Non-pigmented ciliary epithelial cell (primary cell): ENCODE data around the gene EPB41L4A.
"Not testable (repeated sequence)": the region's sequence is repeated elsewhere in the genome, so short reads cannot be mapped to it uniquely, and the experiment has no call there.

Source experiments
- DNase-seq: peaks from one replicate; pipeline ENCODE4 v3.0.0-alpha.2; 2010; ENCODE audit warnings: low read depth

Gene EPB41L4A

DNA sequence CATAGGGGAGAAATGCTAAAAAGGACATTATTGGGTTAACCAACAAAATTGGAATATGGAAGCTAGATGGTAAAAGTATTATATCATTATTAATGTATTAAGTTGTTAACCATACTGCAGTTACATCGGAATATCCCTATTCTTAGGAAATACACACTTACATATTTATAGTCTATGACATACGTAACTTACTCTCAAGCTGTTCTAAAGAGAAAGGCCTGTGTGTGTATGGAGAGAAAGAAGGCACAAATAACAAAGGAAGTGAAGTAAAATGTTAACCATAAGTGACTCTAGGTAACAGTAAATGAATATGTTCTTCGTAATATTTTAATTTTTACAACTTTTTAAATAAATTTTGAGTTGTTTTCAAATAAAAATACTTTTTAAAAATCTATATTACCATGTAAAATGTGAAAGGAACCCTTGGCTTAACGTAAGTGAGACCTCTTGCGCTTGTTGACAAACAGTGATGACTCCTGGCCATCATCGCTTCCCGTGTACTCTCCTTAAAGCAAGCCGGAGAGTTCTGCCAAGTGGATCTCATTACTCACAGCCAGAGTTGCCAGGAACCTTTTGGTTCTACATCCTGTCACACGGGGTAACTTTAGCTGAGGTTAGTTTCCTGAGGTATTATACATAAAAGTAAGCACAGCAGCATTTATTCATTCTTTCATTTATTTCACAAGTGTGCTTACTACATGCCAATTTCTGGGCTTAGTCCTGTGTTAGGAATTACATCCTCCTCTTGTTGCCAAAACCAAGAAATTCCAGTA is 165.4 kb downstream of the EPB41L4A start:
- no peak for DNase-seq

DNA sequence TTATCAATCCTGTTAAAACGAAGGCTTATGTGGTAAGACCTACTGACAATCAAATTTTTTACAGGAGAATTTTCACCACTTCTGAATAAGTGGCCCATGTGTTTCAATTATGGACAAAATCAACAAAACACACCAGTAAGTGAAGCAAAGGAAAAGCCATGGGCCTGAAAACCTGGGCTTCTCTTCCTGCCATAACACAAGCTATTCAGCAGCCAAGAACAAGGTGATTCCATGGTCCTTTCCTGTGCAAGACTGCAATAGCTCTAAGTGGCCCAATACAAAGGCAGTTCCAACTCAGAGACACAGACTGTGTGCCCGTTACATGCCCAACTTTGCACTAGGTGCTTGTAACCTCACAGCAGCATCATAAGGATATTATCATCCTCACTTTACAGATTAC is 168.5 kb downstream of the EPB41L4A start:
- no peak for DNase-seq

DNA sequence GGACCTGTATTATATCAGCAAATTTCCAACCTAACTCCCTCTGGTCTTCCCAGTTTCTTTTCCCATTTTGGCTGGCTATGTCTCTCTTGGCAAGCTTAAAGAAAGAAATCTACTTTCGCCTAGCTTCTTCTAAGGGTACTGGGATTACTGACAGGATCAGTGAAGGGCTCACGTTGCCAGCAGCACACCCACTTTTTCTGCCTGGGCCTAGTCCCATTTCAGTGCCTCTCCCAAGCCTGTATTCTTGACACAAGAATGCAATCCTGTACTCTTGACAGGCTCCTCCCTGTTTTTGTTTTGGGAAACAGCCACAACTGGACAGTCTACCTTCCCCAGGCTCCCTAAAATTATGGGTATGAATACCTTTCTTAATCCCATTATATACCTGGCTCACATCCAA is 170.5 kb downstream of the EPB41L4A start:
- DNase-seq: no peak

DNA sequence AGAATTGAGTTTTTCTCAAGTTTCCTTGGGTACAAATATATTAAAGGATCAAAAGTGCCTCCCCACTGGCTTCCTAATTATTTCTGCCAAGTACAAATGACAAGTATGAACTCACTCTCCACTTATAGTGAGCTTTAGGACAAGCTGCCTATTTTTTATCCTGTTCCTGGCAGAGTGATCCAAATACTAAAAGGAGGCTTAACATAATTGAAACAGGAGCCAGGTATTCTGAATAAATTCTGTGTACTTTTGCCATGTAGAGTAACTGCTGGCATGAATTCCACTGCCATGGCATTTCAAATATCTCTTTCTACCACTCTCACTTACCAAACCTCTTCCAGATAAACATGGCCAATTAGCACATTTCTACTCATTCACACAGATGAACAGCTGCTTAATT is 171.1 kb downstream of the EPB41L4A start:
- DNase-seq: no peak

DNA sequence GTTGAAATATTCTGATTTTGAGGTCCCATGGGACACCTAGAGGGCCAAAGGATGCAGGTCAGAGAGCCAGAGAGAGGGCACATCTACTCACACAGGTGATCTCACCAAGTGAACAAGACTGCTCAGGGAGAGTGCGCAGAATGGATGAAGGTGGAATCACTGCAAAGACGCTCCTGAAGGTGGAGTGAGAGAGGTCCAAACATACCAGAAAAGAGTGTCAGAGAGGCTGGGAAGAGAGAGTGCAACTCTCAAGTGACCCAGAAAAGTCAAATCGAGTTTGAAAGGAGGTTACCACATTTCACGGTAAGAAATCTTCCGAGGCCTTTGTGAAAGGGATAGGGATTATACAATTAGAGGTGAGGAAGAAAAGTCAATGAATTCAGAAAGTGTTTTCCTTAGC is 173.4 kb downstream of the EPB41L4A start:
- DNase-seq: no peak

DNA sequence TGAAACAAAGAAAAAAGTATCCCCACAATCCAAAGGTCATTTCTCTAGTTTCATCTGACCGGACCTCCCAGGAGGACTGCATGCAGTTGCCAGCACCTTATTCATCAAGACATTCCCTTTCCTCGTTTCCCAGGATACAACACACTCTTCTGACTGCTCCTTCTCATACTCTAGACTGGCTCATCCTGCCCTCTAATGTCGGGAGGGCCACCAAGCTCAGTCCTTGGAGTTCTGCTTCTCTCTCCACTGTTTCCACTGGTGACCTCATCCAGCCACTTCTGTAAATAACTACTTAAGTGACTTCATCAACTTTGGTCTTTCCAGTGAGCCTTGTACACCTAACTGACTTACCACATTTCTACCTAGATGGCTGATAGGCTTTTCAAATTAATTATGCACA is 179.1 kb downstream of the EPB41L4A start:
- DNase-seq: no peak

DNA sequence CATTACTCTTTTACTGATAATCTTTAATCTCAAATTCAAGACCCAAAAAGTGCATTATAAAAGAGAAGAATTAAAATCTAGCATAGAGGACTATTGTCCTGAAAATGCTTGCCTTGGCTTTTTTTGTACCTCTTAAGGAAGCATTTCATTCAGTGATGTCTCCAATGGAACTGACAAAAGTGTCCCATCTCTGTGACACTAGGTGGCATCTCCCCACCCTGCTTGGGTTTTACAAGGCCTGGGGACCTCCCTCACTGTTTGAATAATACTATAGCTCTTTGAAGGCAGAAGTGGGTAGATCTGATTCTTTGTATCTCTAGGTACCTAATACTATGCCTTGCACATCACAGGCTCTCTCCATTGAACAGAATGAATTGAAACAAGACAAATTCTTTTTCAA is 180.6 kb downstream of the EPB41L4A start:
- no peak for DNase-seq

DNA sequence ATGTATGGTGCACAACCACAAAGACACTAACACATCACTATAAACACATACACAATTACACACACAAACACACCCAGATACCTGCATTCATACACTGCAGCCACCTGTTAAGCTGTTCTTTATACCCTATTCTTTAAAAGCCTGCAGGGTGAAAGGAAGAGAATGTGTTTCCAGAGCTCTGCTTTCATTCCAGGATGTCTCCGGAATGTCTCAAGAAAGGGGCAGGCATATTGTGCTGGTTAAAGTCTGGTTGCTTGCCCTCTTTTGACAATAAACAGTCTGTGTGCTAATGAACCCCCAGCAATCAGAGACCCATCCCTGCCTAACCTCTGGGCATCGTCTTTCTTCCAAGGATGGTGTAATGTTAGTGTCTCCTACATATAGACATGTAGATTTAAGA is 181.6 kb downstream of the EPB41L4A start:
- DNase-seq: no peak

DNA sequence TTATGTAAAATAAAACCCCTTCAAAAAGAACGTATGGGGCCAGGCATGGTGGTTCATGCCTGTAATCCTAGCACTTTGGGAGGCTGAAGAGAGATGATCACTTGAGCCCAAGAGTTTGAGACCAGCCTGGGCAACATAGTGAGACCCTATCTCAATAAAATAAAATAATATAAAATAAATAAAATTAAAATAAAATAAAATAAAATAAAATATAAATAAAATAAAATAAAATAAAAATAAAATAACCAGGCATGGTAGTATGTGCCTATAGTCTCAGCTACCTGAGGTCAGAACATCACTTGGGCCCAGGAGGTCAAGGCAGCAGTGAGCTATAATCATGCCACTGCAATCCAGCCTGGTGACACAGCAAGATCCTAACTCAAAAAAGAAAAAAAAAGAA is 185.1 kb downstream of the EPB41L4A start:
- DNase-seq: no peak

DNA sequence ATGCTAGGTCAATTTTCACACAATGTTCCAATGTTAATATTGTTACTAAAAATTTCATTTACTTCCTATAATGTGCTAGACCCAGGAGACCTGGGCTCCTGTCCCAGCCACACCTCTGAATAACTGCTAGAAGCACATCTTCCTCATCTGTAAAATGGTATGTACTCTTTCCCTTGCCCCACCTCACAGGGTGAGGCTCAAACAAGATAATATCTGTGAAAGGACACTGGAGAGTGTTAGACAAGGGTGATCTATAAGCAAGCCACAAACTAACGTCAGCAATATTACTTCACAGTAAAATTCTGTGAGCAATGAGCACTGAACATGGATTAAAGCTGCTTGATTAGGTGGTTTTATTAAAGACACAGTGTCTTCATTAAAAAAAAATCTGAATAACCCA is 186.4 kb downstream of the EPB41L4A start:
- DNase-seq: no peak

DNA sequence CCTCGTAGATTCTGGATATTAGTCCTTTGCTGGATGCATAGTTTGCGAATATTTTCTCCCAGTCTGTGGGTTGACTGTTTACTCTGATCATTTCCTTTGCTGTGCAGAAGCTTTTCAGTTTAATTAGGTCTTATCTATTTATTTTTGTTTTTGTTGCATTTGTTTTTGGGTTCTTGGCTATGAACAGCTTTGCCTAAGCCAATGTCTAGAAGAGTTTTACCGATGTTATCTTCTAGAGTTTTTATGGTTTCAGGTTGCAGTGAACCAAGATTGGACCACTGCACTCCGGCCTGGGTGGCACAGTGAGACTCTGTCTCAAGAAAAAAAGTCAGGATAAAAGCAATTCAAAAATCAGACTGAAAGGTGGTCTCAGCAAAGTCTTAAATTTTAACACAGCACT is 188.5 kb downstream of the EPB41L4A start:
- no peak for DNase-seq

DNA sequence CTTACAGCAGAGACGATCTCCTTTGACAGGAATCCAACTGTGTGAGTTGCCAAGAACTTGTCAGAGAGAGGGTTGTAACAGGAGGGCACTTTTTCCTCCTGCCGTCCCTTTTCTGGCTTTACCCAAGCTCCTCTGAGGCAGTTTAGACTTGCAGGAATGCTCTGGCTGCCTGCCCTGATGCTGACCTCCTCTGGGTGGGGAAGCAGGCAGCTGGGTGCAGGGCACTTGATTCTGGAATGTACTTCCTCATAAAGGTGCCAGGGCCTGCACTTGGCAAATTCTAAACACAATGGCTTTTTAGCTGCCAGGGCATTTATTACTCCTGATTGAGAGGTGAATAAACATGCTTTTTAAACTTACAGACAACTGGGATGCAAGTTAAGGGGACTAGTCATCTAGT is 190.4 kb downstream of the EPB41L4A start:
- peak; percentile 6 for DNase-seq

DNA sequence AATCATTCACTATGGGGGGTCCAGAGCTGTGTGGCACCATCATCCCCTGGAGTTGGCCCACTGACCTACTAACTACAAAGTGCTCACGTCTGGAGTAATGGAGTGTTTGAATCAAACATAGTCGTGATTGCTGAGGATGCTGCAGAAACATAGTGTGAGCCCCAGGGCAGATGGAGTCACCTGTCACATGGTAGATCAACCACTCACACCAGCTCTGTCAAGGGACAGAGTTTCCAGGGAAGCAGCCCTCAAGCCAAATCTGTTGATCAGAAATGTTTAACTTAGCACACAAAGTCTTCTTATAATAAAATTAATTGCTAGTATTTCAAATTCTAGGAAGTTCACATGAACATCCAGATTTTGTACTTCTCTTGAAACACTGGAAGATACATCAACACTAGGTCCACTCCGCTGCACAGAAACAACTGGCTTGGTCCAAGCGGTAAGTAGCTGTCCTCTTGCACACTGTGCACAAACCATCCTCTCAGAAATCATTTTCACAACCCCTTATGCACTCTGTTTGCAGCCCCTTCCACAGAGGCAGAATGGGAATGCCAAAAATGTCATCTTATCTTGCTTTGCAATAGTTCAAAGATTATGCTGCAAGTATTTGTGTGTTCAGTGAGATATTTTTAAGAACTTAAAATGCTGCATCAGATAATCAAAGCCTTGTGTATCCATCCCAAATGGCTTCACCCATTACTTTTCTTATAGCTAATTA is 191.0 kb downstream of the EPB41L4A start:
- DNase-seq: no peak

DNA sequence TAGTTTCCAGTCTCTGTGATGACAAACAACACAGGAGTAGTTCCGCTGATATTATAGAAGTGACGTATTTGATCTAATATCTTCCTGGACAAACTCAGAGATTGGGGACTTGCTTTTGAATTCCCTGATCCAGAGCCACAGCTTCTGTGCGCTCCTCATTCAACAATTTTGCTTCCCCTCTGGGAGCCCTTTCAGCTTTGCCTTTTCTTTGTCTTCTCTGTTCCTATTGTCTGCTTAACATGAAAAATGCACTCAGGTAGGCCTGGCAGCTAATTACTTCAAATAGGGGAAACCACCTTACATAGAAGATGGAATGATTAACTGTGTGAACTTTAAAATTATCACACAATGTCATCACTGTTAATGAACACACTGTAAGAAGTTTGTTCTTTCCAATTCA is 192.9 kb downstream of the EPB41L4A start:
- DNase-seq: no peak

DNA sequence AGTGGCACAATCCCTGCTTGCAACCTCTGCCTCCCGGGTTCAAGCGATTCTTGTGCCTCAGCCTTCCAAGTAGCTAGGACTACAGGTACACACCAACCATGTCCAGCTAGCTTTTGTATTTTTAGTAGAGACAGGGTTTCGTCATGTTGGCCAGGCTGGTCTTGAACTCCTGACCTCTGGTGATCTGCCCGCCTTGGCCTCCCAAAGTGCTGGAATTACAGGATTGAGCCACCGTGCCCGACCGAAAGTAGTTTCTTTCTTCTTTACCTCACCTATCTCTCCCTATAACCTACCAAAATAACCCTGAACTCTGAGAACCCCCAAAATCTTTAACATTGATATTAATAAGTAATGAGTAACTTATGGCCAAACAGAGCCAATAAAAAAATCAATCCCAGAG is 196.1 kb downstream of the EPB41L4A start:
- not testable (repeated sequence) for DNase-seq

DNA sequence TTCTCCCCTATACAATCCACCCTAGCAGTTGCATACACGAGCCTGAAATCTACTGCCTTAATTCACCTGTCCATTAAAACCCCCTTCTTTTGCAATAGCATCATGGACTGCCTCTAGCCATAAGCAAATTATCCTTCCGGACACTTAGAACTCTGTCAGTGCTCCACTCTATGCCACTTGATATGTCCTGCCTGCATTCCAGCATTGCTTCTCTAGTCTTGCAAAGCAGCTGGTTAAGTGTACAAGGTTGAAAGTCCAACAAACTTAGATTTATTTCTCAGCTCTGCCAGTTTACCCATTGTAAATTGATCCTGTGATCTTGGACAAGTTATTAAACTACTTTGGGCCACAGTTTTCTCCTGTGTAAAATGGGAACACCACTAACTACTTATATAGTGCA is 197.9 kb downstream of the EPB41L4A start:
- DNase-seq: no peak

DNA sequence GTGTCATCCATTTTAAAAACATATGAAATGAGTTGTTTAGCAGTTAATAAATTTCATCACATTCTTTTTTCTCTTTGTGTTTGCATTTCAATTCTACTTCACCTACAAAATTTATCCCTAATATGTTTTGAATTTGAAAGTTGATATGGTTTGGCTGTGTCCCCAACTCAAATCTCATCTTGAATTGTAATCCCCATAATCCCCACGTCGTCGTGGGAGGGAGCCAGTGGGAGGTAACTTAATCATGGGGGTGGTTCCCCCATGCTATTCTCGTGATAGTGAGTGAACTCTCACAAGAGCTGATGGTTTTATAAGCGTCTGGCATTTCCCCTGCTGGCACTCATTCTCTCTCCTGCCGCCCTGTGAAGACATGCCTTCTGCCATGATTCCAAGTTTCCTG is 200.1 kb downstream of the EPB41L4A start:
- no peak for DNase-seq

DNA sequence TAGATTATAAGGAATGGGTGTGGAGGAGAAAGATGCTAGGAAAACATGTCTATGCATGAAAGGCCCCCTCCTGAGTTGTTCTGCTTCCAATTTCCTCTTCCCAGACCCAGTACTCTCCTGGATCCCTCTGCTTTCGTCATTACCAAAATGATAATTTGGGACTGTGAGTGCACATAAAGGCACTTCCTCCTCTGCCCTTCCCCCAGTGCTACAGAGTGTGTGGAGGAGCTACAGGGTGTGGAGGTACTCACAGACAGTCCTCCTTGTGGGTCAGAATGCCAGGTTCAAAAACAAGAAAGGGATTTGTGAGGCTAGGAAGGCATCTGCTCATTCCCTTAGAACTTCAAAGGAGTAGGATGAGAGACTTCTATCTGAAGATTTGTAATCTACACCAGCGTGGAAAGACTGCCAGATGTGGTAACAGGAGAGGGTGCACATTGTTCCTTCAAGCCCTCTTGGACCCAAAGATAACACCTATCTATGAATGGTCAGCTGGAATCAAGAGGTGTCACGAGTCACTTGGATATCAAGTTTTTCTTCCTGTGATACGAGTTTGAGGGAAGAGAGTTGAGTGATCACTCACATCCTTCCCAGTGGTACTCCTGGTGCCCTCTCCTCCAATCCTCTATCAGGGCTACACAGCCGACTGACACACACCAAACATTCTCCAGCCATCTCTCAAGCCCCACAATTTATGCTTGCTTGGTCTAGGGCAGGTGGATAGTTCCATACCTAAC is 201.1 kb downstream of the EPB41L4A start:
- no peak for DNase-seq

DNA sequence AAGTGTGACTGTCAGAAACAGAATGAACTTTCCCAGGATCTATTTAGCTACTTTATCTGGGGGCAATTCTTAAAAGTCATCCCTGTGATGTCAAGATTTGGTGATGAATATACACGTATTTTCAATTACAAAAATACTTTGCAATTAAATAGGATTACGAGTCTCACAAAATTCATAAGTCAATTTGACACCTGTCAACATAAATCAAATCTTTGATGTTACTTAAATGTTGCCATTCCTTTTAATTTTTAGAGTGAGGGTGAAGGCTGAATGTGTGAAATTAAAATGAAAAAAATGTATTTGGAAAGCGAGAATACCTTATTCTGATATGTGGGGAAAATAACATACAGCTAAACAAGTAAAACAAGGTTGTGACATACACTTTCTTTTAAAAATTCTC is 202.9 kb downstream of the EPB41L4A start:
- no peak for DNase-seq

DNA sequence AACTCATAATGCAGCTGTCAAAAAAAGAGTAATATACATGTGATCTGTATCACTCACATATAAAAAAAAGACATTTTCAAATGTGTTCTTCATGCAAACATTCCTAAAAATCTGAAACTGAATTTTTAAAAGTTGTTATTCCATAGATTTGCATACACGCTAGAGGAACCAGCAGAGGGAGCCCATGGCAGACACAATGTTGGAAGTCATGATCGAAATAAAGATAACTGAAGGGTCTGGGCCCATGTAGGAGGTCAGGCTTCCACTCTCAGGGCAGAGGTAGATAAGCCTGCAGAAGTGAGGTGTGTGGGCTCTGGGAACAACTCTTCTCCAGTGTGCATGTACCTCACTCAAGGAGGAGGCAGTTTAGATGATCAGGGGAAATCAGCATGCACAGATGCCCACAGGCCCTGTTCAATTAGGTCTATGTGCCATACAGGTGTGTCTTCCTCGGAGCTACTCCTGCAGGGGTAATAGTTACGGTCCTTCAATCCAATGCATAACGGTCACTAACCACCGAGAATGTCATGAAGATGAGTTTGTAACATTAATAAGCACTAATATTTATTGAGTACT is 208.6 kb downstream of the EPB41L4A start:
- peak; percentile 9 for DNase-seq

DNA sequence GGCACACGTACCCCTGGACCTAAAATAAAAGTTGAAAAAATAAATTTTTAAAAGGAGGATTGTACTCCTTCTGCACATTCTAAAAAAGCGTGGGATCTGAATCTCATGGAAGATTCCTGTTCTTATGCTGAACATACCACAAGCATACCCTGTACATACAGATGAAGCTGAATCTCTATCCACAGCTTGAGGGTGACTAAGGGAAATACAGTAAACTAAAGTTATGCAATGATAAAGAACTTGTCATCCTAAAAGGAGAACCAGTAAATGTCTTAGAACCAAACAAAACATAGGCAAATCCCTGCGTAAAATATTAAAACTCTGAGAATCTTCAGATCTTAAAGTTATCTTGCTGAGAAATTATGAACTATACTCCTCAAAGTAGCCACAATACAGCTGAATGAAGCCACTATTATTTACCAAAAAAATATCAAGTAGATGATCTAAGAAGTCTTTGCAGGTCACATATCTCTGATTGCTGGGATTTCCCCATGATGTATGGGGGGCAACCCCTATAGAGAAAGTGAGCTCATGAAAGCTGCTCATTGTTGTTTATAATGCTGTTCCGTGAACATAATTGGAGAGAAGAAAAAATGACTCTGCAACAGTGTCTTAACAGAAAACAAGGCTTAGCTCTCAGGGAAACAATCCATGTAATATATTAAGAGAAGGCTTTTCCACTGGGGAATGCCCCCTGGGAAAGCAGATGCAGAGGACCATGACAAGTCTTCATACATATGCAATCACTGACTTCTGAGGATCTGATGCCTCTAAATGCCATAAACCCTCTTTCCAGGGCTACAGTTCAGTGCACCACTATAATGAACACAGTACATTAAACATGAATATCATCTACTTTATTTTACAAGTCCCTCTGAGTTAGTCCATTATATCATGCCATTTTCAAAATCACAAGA is 210.1 kb downstream of the EPB41L4A start:
- no peak for DNase-seq

DNA sequence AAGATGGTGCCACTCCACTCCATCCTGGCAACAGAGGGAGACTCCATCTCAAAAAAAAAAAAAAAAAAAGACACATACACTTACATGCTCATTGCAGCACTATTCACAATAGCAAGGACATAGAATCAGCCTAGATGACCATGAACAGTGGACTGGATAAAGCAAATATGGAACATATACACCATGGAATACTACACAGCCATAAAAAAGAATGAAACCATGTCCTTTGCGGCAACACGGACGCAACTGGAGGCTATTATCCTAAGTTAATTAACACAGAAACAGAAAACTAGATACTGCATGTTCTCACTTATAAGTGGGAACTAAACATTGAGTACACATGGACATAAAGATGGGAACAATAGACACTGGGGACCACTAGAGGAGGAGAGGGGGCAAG is 210.9 kb downstream of the EPB41L4A start:
- not testable (repeated sequence) for DNase-seq
